H9 (cell line): ENCODE results near the gene FEZF1. TPM values are rescaled to one million over a fixed set of nuclear protein-coding genes. Genes with fewer than 3 reads are reported as not detected.

ENCODE experiments used
- DNase-seq: peaks from one replicate; pipeline ENCODE4 v3.0.0-alpha.2; 2017
- H2AFZ ChIP-seq: one replicate; pipeline ENCODE4 v1.6.1; 2013; ENCODE audit warnings: mild to moderate bottlenecking, low read length, control low read depth, moderate library complexity
- H2AK5ac ChIP-seq: 2 replicates; pipeline ENCODE4 v1.6.1; 2013; ENCODE audit warnings: low read length, control low read depth, mixed read lengths; ENCODE audit not compliant: insufficient read length
- H2BK120ac ChIP-seq: one replicate; pipeline ENCODE4 v1.6.1; 2013; ENCODE audit warnings: low read depth, mild to moderate bottlenecking, low read length, control low read depth, inconsistent platforms; ENCODE audit not compliant: poor library complexity, severe bottlenecking
- H2BK12ac ChIP-seq: 2 replicates; pipeline ENCODE4 v1.6.1; 2013; ENCODE audit warnings: low read length, control low read depth, mixed read lengths, low read depth; ENCODE audit not compliant: insufficient read length
- H2BK15ac ChIP-seq: 2 replicates; pipeline ENCODE4 v1.6.1; 2013; ENCODE audit warnings: low read depth, low read length, control low read depth
- H2BK20ac ChIP-seq: one replicate; pipeline ENCODE4 v1.6.1; 2013; ENCODE audit warnings: low read depth, mild to moderate bottlenecking, low read length, control low read depth, inconsistent platforms; ENCODE audit not compliant: poor library complexity, severe bottlenecking
- H2BK5ac ChIP-seq: 2 replicates; pipeline ENCODE4 v1.6.1; 2013; ENCODE audit warnings: low read length, control low read depth, mixed read lengths; ENCODE audit not compliant: insufficient read length
- H3K14ac ChIP-seq: 2 replicates; pipeline ENCODE4 v1.6.1; 2013; ENCODE audit warnings: low read length, control low read depth; ENCODE audit not compliant: insufficient read depth
- H3K18ac ChIP-seq: 2 replicates; pipeline ENCODE4 v1.6.1; 2013; ENCODE audit warnings: low read depth, mild to moderate bottlenecking, mixed read lengths, low read length, control low read depth; ENCODE audit not compliant: insufficient read length
- H3K23ac ChIP-seq: 2 replicates; pipeline ENCODE4 v1.6.1; 2013; ENCODE audit warnings: low read length, control low read depth, mixed read lengths, low read depth; ENCODE audit not compliant: insufficient read length
- H3K23me2 ChIP-seq: 2 replicates; pipeline ENCODE4 v1.6.1; 2013; ENCODE audit warnings: low read depth, mild to moderate bottlenecking, mixed read lengths, low read length, control low read depth; ENCODE audit not compliant: insufficient read length, poor library complexity, severe bottlenecking
- H3K27ac ChIP-seq: 2 replicates; pipeline ENCODE4 v1.5.1; 2013; ENCODE audit warnings: low read length, control low read depth, mixed read lengths, low read depth; ENCODE audit not compliant: insufficient read length
- H3K27me3 ChIP-seq: 2 replicates; pipeline ENCODE4 v1.6.1; 2013; ENCODE audit warnings: low read length, control low read depth, inconsistent platforms; ENCODE audit not compliant: insufficient read depth
- H3K4ac ChIP-seq: 2 replicates; pipeline ENCODE4 v1.6.1; 2013; ENCODE audit warnings: low read depth, mild to moderate bottlenecking, control low read depth, inconsistent platforms, low read length, moderate library complexity
- H3K4me1 ChIP-seq: 2 replicates; pipeline ENCODE4 v1.6.1; 2013; ENCODE audit warnings: low read length, control low read depth, inconsistent platforms; ENCODE audit not compliant: insufficient read depth
- H3K4me2 ChIP-seq: 2 replicates; pipeline ENCODE4 v1.6.1; 2013; ENCODE audit warnings: low read length, control low read depth, mixed read lengths; ENCODE audit not compliant: insufficient read length, insufficient read depth
- H3K56ac ChIP-seq: 2 replicates; pipeline ENCODE4 v1.6.1; 2013; ENCODE audit warnings: low read depth, mild to moderate bottlenecking, mixed read lengths, low read length, control low read depth; ENCODE audit not compliant: insufficient read length
- H3K79me1 ChIP-seq: 2 replicates; pipeline ENCODE4 v1.6.1; 2013; ENCODE audit warnings: low read depth, mild to moderate bottlenecking, moderate library complexity, low read length, control low read depth, inconsistent platforms; ENCODE audit not compliant: insufficient read depth, poor library complexity, severe bottlenecking
- H3K79me2 ChIP-seq: 2 replicates; pipeline ENCODE4 v1.6.1; 2013; ENCODE audit warnings: low read length, control low read depth, inconsistent platforms; ENCODE audit not compliant: insufficient read depth
- H3K9ac ChIP-seq: 2 replicates; pipeline ENCODE4 v1.6.1; 2013; ENCODE audit warnings: low read length, control low read depth, mixed read lengths; ENCODE audit not compliant: insufficient read length; ENCODE audit errors: extremely low read depth
- H3K9me3 ChIP-seq: one replicate; pipeline ENCODE4 v1.6.1; 2013; ENCODE audit warnings: low read depth, low read length, inconsistent platforms; ENCODE audit not compliant: control insufficient read depth
- H3T11ph ChIP-seq: one replicate; pipeline ENCODE4 v1.6.1; 2013; ENCODE audit warnings: mild to moderate bottlenecking, low read length, control low read depth, inconsistent platforms
- H4K20me1 ChIP-seq: one replicate; pipeline ENCODE4 v1.6.1; 2013; ENCODE audit not compliant: control insufficient read depth, insufficient read length, insufficient read depth
- H4K5ac ChIP-seq: 2 replicates; pipeline ENCODE4 v1.6.1; 2013; ENCODE audit warnings: low read depth, mild to moderate bottlenecking, mixed read lengths, low read length, control low read depth; ENCODE audit not compliant: insufficient read length
- H4K8ac ChIP-seq: replicated peaks from 2 replicates; pipeline ENCODE4 v1.6.1; 2013; ENCODE audit warnings: low read length, control low read depth, mixed read lengths, low read depth; ENCODE audit not compliant: insufficient read length
- H4K91ac ChIP-seq: 2 replicates; pipeline ENCODE4 v1.6.1; 2013; ENCODE audit warnings: low read depth, mild to moderate bottlenecking, moderate library complexity, mixed read lengths, low read length, control low read depth; ENCODE audit not compliant: insufficient read length
- H3K27ac Mint-ChIP-seq, 3 experiments: 2 replicates in 2 of 3; 3 replicates in 1 of 3; pipeline ENCODE4 v1.8.0; 2020 to 2021; ENCODE audit warnings: mixed read lengths in 3 of 3, mild to moderate bottlenecking in 1 of 3, moderate library complexity in 1 of 3
- H3K27me3 Mint-ChIP-seq: 2 replicates; pipeline ENCODE4 v1.8.0; 2021; ENCODE audit warnings: low read depth, mild to moderate bottlenecking, moderate library complexity, mixed read lengths
- H3K36me3 Mint-ChIP-seq, 3 experiments: 2 replicates in 2 of 3; 3 replicates in 1 of 3; pipeline ENCODE4 v1.8.0; 2020 to 2021; ENCODE audit warnings: low read depth in 3 of 3, mixed read lengths in 3 of 3; ENCODE audit not compliant: insufficient read depth in 1 of 3
- H3K4me1 Mint-ChIP-seq, 2 experiments: 2 replicates each; pipeline ENCODE4 v1.8.0; 2020; ENCODE audit warnings: mixed read lengths in 2 of 2
- H3K4me3 Mint-ChIP-seq, 2 experiments: 2 replicates in 1 of 2; 3 replicates in 1 of 2; pipeline ENCODE4 v1.8.0; 2020 to 2021; ENCODE audit warnings: mild to moderate bottlenecking in 2 of 2, mixed read lengths in 2 of 2, moderate library complexity in 1 of 2
- H3K9me3 Mint-ChIP-seq, 2 experiments: 2 replicates in 1 of 2; 3 replicates in 1 of 2; pipeline ENCODE4 v1.8.0; 2020; ENCODE audit warnings: mild to moderate bottlenecking in 2 of 2, mixed read lengths in 2 of 2, moderate library complexity in 1 of 2
- CTCF ChIP-seq: fragments of 200-600 bp; sonication (generic); conservative IDR thresholded peaks from 3 replicates; pipeline ENCODE4 v1.8.0; 2021; ENCODE audit warnings: antibody characterized with exemption, mild to moderate bottlenecking
- WGBS: extraction: QIAGEN DNeasy Blood & Tissue Kit; methylation state at CpG from one replicate; pipeline ENCODE4 v1.1.7; 2013; ENCODE audit warnings: missing lambda C conversion rate, low lambda C conversion rate, mixed read lengths; ENCODE audit not compliant: insufficient read length; ENCODE audit errors: extremely low coverage; 5-methylcytosine and 5-hydroxymethylcytosine counted together
- total RNA-seq: library from RNA; stranded (reverse); gene quantifications from 2 replicates; pipeline ENCODE4 v1.2.1, GENCODE V29; 2021

Gene FEZF1
- total RNA-seq, 1 experiment from 2014 or later: 37.8 TPM

- no peak overlapping the region for H3K14ac ChIP-seq
- H2AK5ac ChIP-seq: no peak overlapping the region
- peaks cover 4% of the 10 kb centered on the region; the same call in 1 of the 2 replicates for H3K4me1 ChIP-seq
- DNase-seq: peak; percentile 55
- peaks cover 58% of the 10 kb centered on the region for H3K23me2 ChIP-seq
- Mint-ChIP-seq H3K4me3 (peak overlapping the region; percentile 85 to 93), H3K27ac (peak overlapping the region; percentile 49 to 98 (median 96); a peak in 6 of 7 replicates), H3K9me3 (no peaks in the 10 kb centered on the region), H3K36me3 (peaks cover 17 to 84% (median 39%) of the 10 kb centered on the region in 3 experiments), H3K27me3 (peaks cover 98% of the 10 kb centered on the region), H3K4me1 (peaks cover 58 to 64% of the 10 kb centered on the region in 2 experiments)
- H3K56ac ChIP-seq: no peak overlapping the region
- H3K79me1 ChIP-seq: no peaks in the 10 kb centered on the region
- H4K91ac ChIP-seq: no peak overlapping the region
- H3K18ac ChIP-seq: no peak overlapping the region
- H2BK15ac ChIP-seq: no peak overlapping the region
- no peaks in the 10 kb centered on the region for H4K20me1 ChIP-seq
- WGBS: no CpG with 5 or more reads among the region's 65 CpGs
- H3K79me2 ChIP-seq: no peaks in the 10 kb centered on the region; the same call in 1 of the 2 replicates
- no peak overlapping the region for H2BK12ac ChIP-seq
- no peak for TF ChIP-seq CTCF
- no peak overlapping the region for H2BK20ac ChIP-seq
- H3K27ac ChIP-seq: no peak overlapping the region
- peak overlapping the region; percentile 5 for H3K9ac ChIP-seq
- no peak overlapping the region for H3K23ac ChIP-seq
- H3K9me3 ChIP-seq: no peaks in the 10 kb centered on the region
- no peak overlapping the region for H2BK5ac ChIP-seq
- H2AFZ ChIP-seq: no peak overlapping the region
- no peak overlapping the region for H3T11ph ChIP-seq
- H4K8ac ChIP-seq: no peak overlapping the region
- no peak overlapping the region for H3K4ac ChIP-seq
- H2BK120ac ChIP-seq: no peak overlapping the region
- H3K27me3 ChIP-seq: peaks cover 32% of the 10 kb centered on the region; the same call in 1 of the 2 replicates
- H4K5ac ChIP-seq: no peak overlapping the region
- H3K4me2 ChIP-seq: peak overlapping the region; percentile 71
Measured at GRCh38 chr7:122305475-122306319, 1.1 kb upstream of the FEZF1 start.
